ENCODE measurements around the gene CNN3.

CNN3 gene

GRCh38 chr1:94854458-94855306 lies 72.2 kb downstream of the CNN3 start:
- FAIRE-seq, result no peak

- no peak for FAIRE-seq
These were observed 74.1 kb downstream of the CNN3 start for GRCh38 chr1:94852788-94853187.

GRCh38 chr1:94851571-94851970 lies 75.3 kb downstream of the CNN3 start:
- FAIRE-seq, result no peak

Measured in colon (tissue), 2 donors.